Suprapubic skin (tissue), 3 donors: ENCODE data around the gene ETV6.

ENCODE experiments used
- POLR2A ChIP-seq, 2 donors: fragments of 450-650 bp; IDR thresholded peaks; one replicate each; pipeline ENCODE4 v1.6.1; 2017; ENCODE audit warnings: antibody characterized with exemption in 2 of 2, mild to moderate bottlenecking in 2 of 2, moderate library complexity in 2 of 2
- TF ChIP-seq, protein P1 (sequence below), 2 donors: fragments of 200-600 bp in 1 of 2; fragments of 450-650 bp in 1 of 2; sonication (generic) in 1 of 2; IDR thresholded peaks; one replicate each; pipeline ENCODE4 v1.5.1; 2016 to 2019; ENCODE audit warnings: antibody characterized with exemption in 2 of 2, mild to moderate bottlenecking in 1 of 2, moderate library complexity in 1 of 2

GRCh38 chr12:11923067-11923466 is 273.6 kb downstream of the ETV6 start:
- TF ChIP-seq, protein P1, sequence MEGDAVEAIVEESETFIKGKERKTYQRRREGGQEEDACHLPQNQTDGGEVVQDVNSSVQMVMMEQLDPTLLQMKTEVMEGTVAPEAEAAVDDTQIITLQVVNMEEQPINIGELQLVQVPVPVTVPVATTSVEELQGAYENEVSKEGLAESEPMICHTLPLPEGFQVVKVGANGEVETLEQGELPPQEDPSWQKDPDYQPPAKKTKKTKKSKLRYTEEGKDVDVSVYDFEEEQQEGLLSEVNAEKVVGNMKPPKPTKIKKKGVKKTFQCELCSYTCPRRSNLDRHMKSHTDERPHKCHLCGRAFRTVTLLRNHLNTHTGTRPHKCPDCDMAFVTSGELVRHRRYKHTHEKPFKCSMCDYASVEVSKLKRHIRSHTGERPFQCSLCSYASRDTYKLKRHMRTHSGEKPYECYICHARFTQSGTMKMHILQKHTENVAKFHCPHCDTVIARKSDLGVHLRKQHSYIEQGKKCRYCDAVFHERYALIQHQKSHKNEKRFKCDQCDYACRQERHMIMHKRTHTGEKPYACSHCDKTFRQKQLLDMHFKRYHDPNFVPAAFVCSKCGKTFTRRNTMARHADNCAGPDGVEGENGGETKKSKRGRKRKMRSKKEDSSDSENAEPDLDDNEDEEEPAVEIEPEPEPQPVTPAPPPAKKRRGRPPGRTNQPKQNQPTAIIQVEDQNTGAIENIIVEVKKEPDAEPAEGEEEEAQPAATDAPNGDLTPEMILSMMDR (IDR thresholded peaks at IDR 0.05): no peak
- no peak for TF ChIP-seq POLR2A (IDR thresholded peaks at IDR 0.05)
